ENCODE measurements around the gene RPL3.

GRCh38 chr22:39299829-39300178 lies 19.6 kb downstream of the RPL3 start:
- TF ChIP-seq REST (IDR thresholded peaks at IDR 0.05; ENCODE audit: borderline replicate concordance) (no peak), EZH2 (IDR thresholded peaks at IDR 0.05; ENCODE audit: borderline replicate concordance, insufficient read depth, low read length, poor library complexity, severe bottlenecking) (no peak), RAD21 (conservative IDR thresholded peaks at IDR 0.05) (no peak)
